Measurements from ENCODE around the gene SPTB. TPM values are rescaled to one million over a fixed set of nuclear protein-coding genes. Genes with fewer than 3 reads are reported as not detected.
A peak's percentile ranks its signal among the peaks of the same experiment; 100 is the strongest.

SPTB gene
- total RNA-seq, 1 experiment from 2014 or later: 2.3 TPM

DNA sequence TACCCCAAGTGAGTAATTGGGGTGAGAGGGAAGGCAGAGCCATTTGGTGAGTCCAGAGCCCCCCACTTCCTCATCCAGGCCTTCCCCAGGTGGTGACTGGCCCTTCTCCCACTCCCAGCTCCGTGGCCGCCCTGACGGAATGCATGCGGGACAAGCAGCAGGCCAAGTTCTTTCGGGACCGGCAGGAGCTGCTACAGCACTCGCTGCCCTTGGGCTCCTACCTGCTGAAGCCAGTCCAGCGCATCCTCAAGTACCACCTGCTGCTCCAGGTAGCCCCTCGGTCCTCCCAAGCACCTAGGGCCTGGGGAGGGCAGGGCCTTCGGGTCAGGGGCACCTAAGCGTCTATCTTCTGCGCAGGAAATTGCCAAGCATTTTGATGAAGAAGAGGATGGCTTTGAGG is 149.0 kb downstream of the SPTB start:
- no peak overlapping the region for H4K5ac ChIP-seq (ENCODE audit: insufficient read length, low read depth, low read length)
- Mint-ChIP-seq H3K27ac (peak overlapping the region in 1 of 3 experiments; percentile 67; a peak in 1 of 7 replicates), H3K36me3 (ENCODE audit: insufficient read depth in 1 of 3, low read depth in 3 of 3) (peaks cover 33 to 64% (median 62%) of the 10 kb centered on the region in 3 experiments; a peak in 6 of 7 replicates), H3K27me3 (ENCODE audit: low read depth) (no peaks in the 10 kb centered on the region), H3K4me3 (no peak overlapping the region), H3K4me1 (peaks cover 29% of the 10 kb centered on the region in 2 experiments), H3K9me3 (no peaks in the 10 kb centered on the region)
- no peak overlapping the region for H3T11ph ChIP-seq (ENCODE audit: low read length)
- H4K20me1 ChIP-seq (ENCODE audit: control insufficient read depth, insufficient read depth, insufficient read length): no peaks in the 10 kb centered on the region
- H2BK20ac ChIP-seq (ENCODE audit: low read depth, low read length, poor library complexity, severe bottlenecking): no peak overlapping the region
- no peak overlapping the region for H3K27ac ChIP-seq (ENCODE audit: insufficient read length, low read depth, low read length)
- no peak overlapping the region for H4K91ac ChIP-seq (ENCODE audit: insufficient read length, low read depth, low read length)
- no peak overlapping the region for H3K14ac ChIP-seq (ENCODE audit: insufficient read depth, low read length)
- no peak overlapping the region for H3K4ac ChIP-seq (ENCODE audit: low read depth, low read length)
- no peak overlapping the region for H2AK5ac ChIP-seq (ENCODE audit: insufficient read length, low read length)
- no CpG with 5 or more reads among the region's 12 CpGs for WGBS (ENCODE audit: extremely low coverage, insufficient read length, low lambda C conversion rate)
- H3K23me2 ChIP-seq (ENCODE audit: insufficient read length, low read depth, low read length, poor library complexity, severe bottlenecking): no peaks in the 10 kb centered on the region
- no peak overlapping the region for H2BK120ac ChIP-seq (ENCODE audit: low read depth, low read length, poor library complexity, severe bottlenecking)
- H2BK12ac ChIP-seq (ENCODE audit: insufficient read length, low read depth, low read length): no peak overlapping the region
- no peaks in the 10 kb centered on the region for H3K9me3 ChIP-seq (ENCODE audit: control insufficient read depth, low read depth, low read length)
- no peak overlapping the region for H3K56ac ChIP-seq (ENCODE audit: insufficient read length, low read depth, low read length)
- TF ChIP-seq, protein P1, sequence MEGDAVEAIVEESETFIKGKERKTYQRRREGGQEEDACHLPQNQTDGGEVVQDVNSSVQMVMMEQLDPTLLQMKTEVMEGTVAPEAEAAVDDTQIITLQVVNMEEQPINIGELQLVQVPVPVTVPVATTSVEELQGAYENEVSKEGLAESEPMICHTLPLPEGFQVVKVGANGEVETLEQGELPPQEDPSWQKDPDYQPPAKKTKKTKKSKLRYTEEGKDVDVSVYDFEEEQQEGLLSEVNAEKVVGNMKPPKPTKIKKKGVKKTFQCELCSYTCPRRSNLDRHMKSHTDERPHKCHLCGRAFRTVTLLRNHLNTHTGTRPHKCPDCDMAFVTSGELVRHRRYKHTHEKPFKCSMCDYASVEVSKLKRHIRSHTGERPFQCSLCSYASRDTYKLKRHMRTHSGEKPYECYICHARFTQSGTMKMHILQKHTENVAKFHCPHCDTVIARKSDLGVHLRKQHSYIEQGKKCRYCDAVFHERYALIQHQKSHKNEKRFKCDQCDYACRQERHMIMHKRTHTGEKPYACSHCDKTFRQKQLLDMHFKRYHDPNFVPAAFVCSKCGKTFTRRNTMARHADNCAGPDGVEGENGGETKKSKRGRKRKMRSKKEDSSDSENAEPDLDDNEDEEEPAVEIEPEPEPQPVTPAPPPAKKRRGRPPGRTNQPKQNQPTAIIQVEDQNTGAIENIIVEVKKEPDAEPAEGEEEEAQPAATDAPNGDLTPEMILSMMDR (conservative IDR thresholded peaks at IDR 0.05): no peak
- no peak overlapping the region for H2BK15ac ChIP-seq (ENCODE audit: low read depth, low read length)
- H3K23ac ChIP-seq (ENCODE audit: insufficient read length, low read depth, low read length): no peak overlapping the region
- H3K9ac ChIP-seq (ENCODE audit: extremely low read depth, insufficient read length, low read length): no peak overlapping the region
- DNase-seq: no peak
- H3K79me1 ChIP-seq (ENCODE audit: insufficient read depth, low read depth, low read length, poor library complexity, severe bottlenecking): peaks cover 2% of the 10 kb centered on the region
- no peaks in the 10 kb centered on the region for H3K79me2 ChIP-seq (ENCODE audit: insufficient read depth, low read length)
- H4K8ac ChIP-seq (replicated peaks; ENCODE audit: insufficient read length, low read depth, low read length): no peak overlapping the region
- H2AFZ ChIP-seq (ENCODE audit: low read length): no peak overlapping the region
- H2BK5ac ChIP-seq (ENCODE audit: insufficient read length, low read length): no peak overlapping the region
- no peak overlapping the region for H3K4me2 ChIP-seq (ENCODE audit: insufficient read depth, insufficient read length, low read length)
- peaks cover 6% of the 10 kb centered on the region; the same call in 1 of the 2 replicates for H3K4me1 ChIP-seq (ENCODE audit: insufficient read depth, low read length)
- no peak overlapping the region for H3K18ac ChIP-seq (ENCODE audit: insufficient read length, low read depth, low read length)
- no peaks in the 10 kb centered on the region for H3K27me3 ChIP-seq (ENCODE audit: insufficient read depth, low read length)
